Uterus (tissue), 2 donors: Measurements from ENCODE around the gene KLHDC2.

Experiments used
- CTCF ChIP-seq, 4 experiments: fragments of 200-600 bp in 2 of 4; fragments of 450-650 bp in 2 of 4; sonication (generic) in 2 of 4; IDR thresholded peaks; one replicate each; pipeline ENCODE4 v1.5.1; 2016 to 2019; ENCODE audit warnings: antibody characterized with exemption in 4 of 4, mild to moderate bottlenecking in 2 of 4, moderate library complexity in 1 of 4
- POLR2A ChIP-seq, 2 donors: fragments of 450-650 bp; IDR thresholded peaks; one replicate each; pipeline ENCODE4 v1.6.1; 2016; ENCODE audit warnings: antibody characterized with exemption in 2 of 2, mild to moderate bottlenecking in 1 of 2, moderate library complexity in 1 of 2

DNA sequence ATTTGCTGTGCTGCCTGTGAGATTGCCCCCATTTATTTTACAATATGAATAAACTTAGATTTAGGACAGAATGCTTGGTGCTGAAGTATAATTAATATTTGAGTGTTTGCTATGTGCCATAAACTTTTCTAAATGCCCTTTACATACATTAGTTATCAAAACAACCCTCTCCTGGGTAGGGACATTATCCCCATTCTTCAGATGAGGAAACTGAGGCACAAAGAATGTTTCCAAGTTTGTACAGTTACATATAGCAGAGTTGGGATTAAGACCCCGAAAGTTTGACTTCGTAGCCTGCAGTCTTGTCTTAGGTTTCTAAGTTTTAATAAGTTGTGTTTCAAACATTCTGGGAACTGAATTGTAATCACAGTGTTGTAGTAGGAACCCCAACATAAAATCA lies 18.4 kb downstream of the KLHDC2 start:
- TF ChIP-seq CTCF (IDR thresholded peaks at IDR 0.05) (no peak), POLR2A (IDR thresholded peaks at IDR 0.05) (no peak)
